HFFc6 (cell line): Measurements from ENCODE around the gene ABHD8. TPM values are rescaled to one million over a fixed set of nuclear protein-coding genes. Genes with fewer than 3 reads are reported as not detected.

Experiments
- DNase-seq: peaks from one replicate; pipeline ENCODE4 v3.0.0-alpha.2; 2018
- H3K27ac Mint-ChIP-seq: 2 replicates; pipeline ENCODE4 v1.8.0; 2020; ENCODE audit warnings: mild to moderate bottlenecking, mixed read lengths
- H3K27me3 Mint-ChIP-seq: 2 replicates; pipeline ENCODE4 v1.8.0; 2021; ENCODE audit warnings: mild to moderate bottlenecking, moderate library complexity, mixed read lengths; ENCODE audit not compliant: insufficient read depth
- H3K36me3 Mint-ChIP-seq: 2 replicates; pipeline ENCODE4 v1.8.0; 2021; ENCODE audit warnings: low read depth, mixed read lengths
- H3K4me1 Mint-ChIP-seq: 2 replicates; pipeline ENCODE4 v1.8.0; 2020; ENCODE audit warnings: low read depth, mixed read lengths
- H3K4me3 Mint-ChIP-seq: 2 replicates; pipeline ENCODE4 v1.8.0; 2020; ENCODE audit warnings: mild to moderate bottlenecking, moderate library complexity, mixed read lengths
- H3K9me3 Mint-ChIP-seq: 2 replicates; pipeline ENCODE4 v1.8.0; 2020; ENCODE audit warnings: mild to moderate bottlenecking, mixed read lengths
- CTCF ChIP-seq: fragments of 200-600 bp; sonication (generic); IDR thresholded peaks from 2 replicates; pipeline ENCODE4 v1.5.0; 2021; ENCODE audit warnings: antibody characterized with exemption, mild to moderate bottlenecking
- total RNA-seq, 6 experiments: library from RNA; stranded (reverse); fragmentation: NEBNext Ultra II Directional; extraction: Animal tissue kit (Norgen Biotek cat#: 25700); gene quantifications; 2 replicates in 1 of 6; 3 replicates in 5 of 6; pipeline ENCODE4 v1.2.3, GENCODE V29; 2021

The ABHD8 gene
- total RNA-seq, 6 experiments from 2014 or later = 6.7 to 9.9 (median 8.9) TPM

- H3K9me3 Mint-ChIP-seq = no peaks in the 10 kb centered on the region
- no peak for DNase-seq
- no peaks in the 10 kb centered on the region for H3K36me3 Mint-ChIP-seq
- no peak for TF ChIP-seq CTCF
- no peak overlapping the region for H3K27ac Mint-ChIP-seq
- H3K4me1 Mint-ChIP-seq = 0 out of 2 replicates have a peak, but pooled peaks cover under 1% of the 10 kb centered on the region
- no peaks in the 10 kb centered on the region for H3K27me3 Mint-ChIP-seq
- H3K4me3 Mint-ChIP-seq = no peak overlapping the region
Observed at GRCh38 chr19:17340302-17340870, 37.2 kb upstream of the ABHD8 start.

- H3K9me3 Mint-ChIP-seq = no peaks in the 10 kb centered on the region
- H3K4me1 Mint-ChIP-seq = peaks cover 7% of the 10 kb centered on the region; the same call in 1 of the 2 replicates
- peaks cover 2% of the 10 kb centered on the region; the same call in 1 of the 2 replicates for H3K27me3 Mint-ChIP-seq
- H3K36me3 Mint-ChIP-seq = no peaks in the 10 kb centered on the region
- no peak overlapping the region for H3K27ac Mint-ChIP-seq
- no peak for TF ChIP-seq CTCF
- no peak for DNase-seq
- no peak overlapping the region; the same call in 1 of the 2 replicates for H3K4me3 Mint-ChIP-seq
Observed at GRCh38 chr19:17339088-17339741, 36.0 kb upstream of the ABHD8 start.

GRCh38 chr19:17338433-17339078 lies 35.3 kb upstream of the ABHD8 start:
- Mint-ChIP-seq H3K27me3 (peaks cover 2% of the 10 kb centered on the region; the same call in 1 of the 2 replicates), H3K4me1 (peaks cover 12% of the 10 kb centered on the region), H3K4me3 (peak overlapping the region; percentile 94), H3K27ac (no peak overlapping the region; the same call in 1 of the 2 replicates), H3K36me3 (no peaks in the 10 kb centered on the region), H3K9me3 (no peaks in the 10 kb centered on the region)
- no peak for DNase-seq
- no peak for TF ChIP-seq CTCF

- TF ChIP-seq CTCF = no peak
- DNase-seq = no peak
- peaks cover 2% of the 10 kb centered on the region; the same call in 1 of the 2 replicates for H3K27me3 Mint-ChIP-seq
- peaks cover 5% of the 10 kb centered on the region for H3K36me3 Mint-ChIP-seq
- 0 out of 2 replicates have a peak, but pooled peaks cover under 1% of the 10 kb centered on the region for H3K9me3 Mint-ChIP-seq
- H3K4me1 Mint-ChIP-seq = peaks cover 12% of the 10 kb centered on the region
- peak overlapping the region; percentile 91 for H3K27ac Mint-ChIP-seq
- H3K4me3 Mint-ChIP-seq = peak overlapping the region; percentile 94
Observed at GRCh38 chr19:17337675-17338432, 34.6 kb upstream of the ABHD8 start.

- peak; percentile 98 for DNase-seq
- Mint-ChIP-seq H3K9me3 (0 out of 2 replicates have a peak, but pooled peaks cover 4% of the 10 kb centered on the region), H3K27ac (peak within 1 kb of the TSS; percentile 91), H3K36me3 (peaks cover 10% of the 10 kb centered on the region), H3K4me3 (peak within 1 kb of the TSS; percentile 94), H3K27me3 (peaks cover 2% of the 10 kb centered on the region; the same call in 1 of the 2 replicates), H3K4me1 (peaks cover 12% of the 10 kb centered on the region)
- no peak for TF ChIP-seq CTCF
Observed at GRCh38 chr19:17336872-17337674, 33.8 kb upstream of the ABHD8 start, which contains the start of gene GTPBP3. GTPBP3 (plus strand) TSS chr19:17337553; CDS start chr19:17337612, 59 bp downstream.
